A549 (cell line): ENCODE results near the gene FOXB1. TPM values are rescaled to one million over a fixed set of nuclear protein-coding genes. Genes with fewer than 3 reads are reported as not detected.
A peak's percentile ranks its signal among the peaks of the same experiment; 100 is the strongest.

Experiments
- ATAC-seq, 2 experiments: fragments of 200-7000 bp in 1 of 2; fragments of >200 bp in 1 of 2; cut with Nextera tagmentation in 1 of 2; cut with Tn5 transposase in 1 of 2; 3 replicates each; pipeline versions ENCODE4 v1.8.0 to v1.9.1; 2018 to 2020; ENCODE audit warnings: mild to moderate bottlenecking in 1 of 2, moderate library complexity in 1 of 2
- CTCF ChIA-PET: fragments of 300-600 bp; sonication (Branson Sonifier 250); formaldehyde crosslinking; extraction: SDS; loops from one replicate; lab custom pipeline; 2021; ENCODE audit warnings: antibody characterized with exemption, inconsistent platforms; lab: Yijun Ruan, JAX
- POLR2A ChIA-PET: fragments of 350-600 bp; formaldehyde crosslinking; extraction: SDS; loops from one replicate; lab custom pipeline; 2021; ENCODE audit warnings: antibody characterized with exemption, inconsistent platforms; lab: Yijun Ruan, JAX
- DNase-seq, 2 experiments: peaks; one replicate each; pipeline versions ENCODE4 v3.0.0 to v3.0.0-alpha.2; 2011 to 2016; ENCODE audit warnings: low read depth in 1 of 2, low spot score in 1 of 2
- FAIRE-seq: peaks from 2 replicates; lab custom pipeline; 2011; peaks lifted over from hg19 to GRCh38; lab: Jason Lieb, UNC
- H3K27ac ChIP-seq, 2 experiments: fragments of >200 bp; sonication (Bioruptor Twin); formaldehyde crosslinking; 3 replicates each; pipeline ENCODE4 v1.5.1; 2016 to 2017
- H3K4me1 ChIP-seq: fragments of >200 bp; sonication (Bioruptor Twin); formaldehyde crosslinking; 3 replicates; pipeline ENCODE4 v1.6.1; 2016
- H3K4me2 ChIP-seq: fragments of >200 bp; sonication (Bioruptor Twin); formaldehyde crosslinking; 3 replicates; pipeline ENCODE4 v1.6.1; 2016
- H3K4me3 ChIP-seq: fragments of >200 bp; sonication (Bioruptor Twin); formaldehyde crosslinking; 3 replicates; pipeline ENCODE4 v1.5.1; 2016
- H3K9me3 ChIP-seq: fragments of >200 bp; sonication (Bioruptor Twin); formaldehyde crosslinking; 3 replicates; pipeline ENCODE4 v1.6.1; 2016
- CBX8 ChIP-seq: fragments of 200-600 bp; sonication (generic); IDR thresholded peaks from 2 replicates; pipeline ENCODE4 v1.6.1; 2016
- CEBPB ChIP-seq, 2 experiments: fragments of >200 bp in 1 of 2; sonication (Bioruptor Twin) in 1 of 2; formaldehyde crosslinking in 1 of 2; IDR thresholded peaks; 2 replicates each; pipeline ENCODE4 v1.6.1; 2012 to 2016
- CHD2 ChIP-seq: fragments of 150-350 bp; IDR thresholded peaks from 2 replicates; pipeline ENCODE4 v1.6.1; 2014; ENCODE audit warnings: low read length; ENCODE audit not compliant: partially characterized antibody
- ESRRA ChIP-seq: fragments of 150-350 bp; IDR thresholded peaks from 2 replicates; pipeline ENCODE4 v1.6.1; 2014; ENCODE audit warnings: mild to moderate bottlenecking, low read length, borderline replicate concordance
- FOSB ChIP-seq: fragments of 250-450 bp; sonication (Bioruptor Pico); IDR thresholded peaks from 2 replicates; pipeline ENCODE4 v1.5.0; 2020; ENCODE audit warnings: mild to moderate bottlenecking, moderate library complexity
- FOSL2 ChIP-seq, 2 experiments: fragments of 450-650 bp in 1 of 2; fragments of >200 bp in 1 of 2; sonication (Bioruptor Twin) in 1 of 2; formaldehyde crosslinking; IDR thresholded peaks; 2 replicates each; pipeline versions ENCODE4 v1.5.0 to v1.6.1; 2016 to 2020; ENCODE audit warnings: mild to moderate bottlenecking in 1 of 2, moderate library complexity in 1 of 2
- FOXS1 ChIP-seq: fragments of 250-450 bp; sonication (Bioruptor Pico); IDR thresholded peaks from 2 replicates; pipeline ENCODE4 v1.5.0; 2020; ENCODE audit warnings: mild to moderate bottlenecking, moderate library complexity
- GATA3 ChIP-seq: IDR thresholded peaks from 2 replicates; pipeline ENCODE4 v1.6.1; 2012; ENCODE audit warnings: borderline replicate concordance
- HEYL ChIP-seq: fragments of 250-450 bp; sonication (Bioruptor Pico); IDR thresholded peaks from 2 replicates; pipeline ENCODE4 v1.8.0; 2021; ENCODE audit warnings: mild to moderate bottlenecking, moderate library complexity
- HOXB13 ChIP-seq: fragments of 250-450 bp; sonication (Bioruptor Pico); IDR thresholded peaks from 2 replicates; pipeline ENCODE4 v1.5.0; 2020; ENCODE audit warnings: low read depth, mild to moderate bottlenecking, moderate library complexity
- KDM1A ChIP-seq: fragments of 200-600 bp; sonication (generic); IDR thresholded peaks from 2 replicates; pipeline ENCODE4 v1.6.1; 2016; ENCODE audit warnings: low read depth, mild to moderate bottlenecking
- MAFK ChIP-seq: fragments of 450-650 bp; IDR thresholded peaks from 2 replicates; pipeline ENCODE4 v1.6.1; 2014; ENCODE audit not compliant: partially characterized antibody
- MAZ ChIP-seq: fragments of 150-350 bp; IDR thresholded peaks from 2 replicates; pipeline ENCODE4 v1.6.1; 2014; ENCODE audit warnings: antibody characterized with exemption, low read depth, low read length, borderline replicate concordance
- POLR2A ChIP-seq: IDR thresholded peaks from 2 replicates; pipeline ENCODE4 v1.6.1; 2012; ENCODE audit warnings: mild to moderate bottlenecking, low read length
- RAD21 ChIP-seq, 2 experiments: fragments of >200 bp in 1 of 2; sonication (Bioruptor Twin) in 1 of 2; formaldehyde crosslinking in 1 of 2; IDR thresholded peaks in 1 of 2; conservative IDR thresholded peaks in 1 of 2; 2 replicates in 1 of 2; 3 replicates in 1 of 2; pipeline ENCODE4 v1.6.1; 2012 to 2018; ENCODE audit warnings: inconsistent platforms in 1 of 2
- RCOR1 ChIP-seq: fragments of 150-350 bp; IDR thresholded peaks from 2 replicates; pipeline ENCODE4 v1.6.1; 2014; ENCODE audit warnings: antibody characterized with exemption, low read length, low read depth
- RFX5 ChIP-seq: fragments of 450-650 bp; IDR thresholded peaks from 2 replicates; pipeline ENCODE4 v1.7.1; 2014; ENCODE audit warnings: antibody characterized with exemption, mild to moderate bottlenecking, moderate library complexity
- RNF2 ChIP-seq: fragments of 200-600 bp; sonication (generic); IDR thresholded peaks from 2 replicates; pipeline ENCODE4 v1.6.1; 2016; ENCODE audit warnings: low read depth, mild to moderate bottlenecking, antibody characterized with exemption, moderate library complexity, borderline replicate concordance
- TFCP2L1 ChIP-seq: fragments of 250-450 bp; sonication (Bioruptor Pico); IDR thresholded peaks from 2 replicates; pipeline ENCODE4 v1.5.0; 2021; ENCODE audit warnings: mild to moderate bottlenecking
- TP53 ChIP-seq: fragments of 250-450 bp; sonication (Bioruptor Pico); IDR thresholded peaks from 2 replicates; pipeline ENCODE4 v1.5.0; 2021; ENCODE audit warnings: mild to moderate bottlenecking, moderate library complexity
- ZFP36 ChIP-seq: fragments of 450-650 bp; IDR thresholded peaks from 2 replicates; pipeline ENCODE4 v1.6.1; 2014; ENCODE audit warnings: borderline replicate concordance; ENCODE audit not compliant: partially characterized antibody
- ZNF302 ChIP-seq: fragments of 250-450 bp; sonication (Bioruptor Pico); IDR thresholded peaks from 2 replicates; pipeline ENCODE4 v1.9.0; 2021; ENCODE audit warnings: inconsistent platforms, mild to moderate bottlenecking, moderate library complexity
- WGBS: methylation state at CpG from one replicate; pipeline ENCODE4 v1.1.6; 2017; ENCODE audit errors: missing lambda C conversion rate; 5-methylcytosine and 5-hydroxymethylcytosine counted together
- polyA plus RNA-seq, 4 experiments: library from polyadenylated mRNA; depleted of rRNA in 3 of 4; stranded (reverse); fragments of >200 nt; fragmentation: RNase III in 1 of 4; extraction: RNeasy Plus Mini Kit Qiagen cat#74134 plus additional on column Dnase treatment in 1 of 4; gene quantifications; 2 replicates in 3 of 4; 3 replicates in 1 of 4; pipeline ENCODE4 v1.2.3, GENCODE V29; 2011 to 2017
- TF ChIP-seq, protein P1 (sequence below): fragments of 200-600 bp; sonication (generic); IDR thresholded peaks from 2 replicates; pipeline ENCODE4 v1.6.1; 2016; ENCODE audit warnings: antibody characterized with exemption, mild to moderate bottlenecking, moderate library complexity
- TF ChIP-seq, protein P2 (sequence below): fragments of 250-450 bp; sonication (Bioruptor Pico); IDR thresholded peaks from 2 replicates; pipeline ENCODE4 v1.5.0; 2020; ENCODE audit warnings: low read depth, mild to moderate bottlenecking, moderate library complexity
- TF ChIP-seq, protein P3 (sequence below): IDR thresholded peaks from 2 replicates; pipeline ENCODE4 v1.6.1; 2012; ENCODE audit warnings: low read depth, borderline replicate concordance

Gene FOXB1
- polyA plus RNA-seq, 2 of the 4 experiments (the other 2 are of a cell fraction), result not detected

DNA sequence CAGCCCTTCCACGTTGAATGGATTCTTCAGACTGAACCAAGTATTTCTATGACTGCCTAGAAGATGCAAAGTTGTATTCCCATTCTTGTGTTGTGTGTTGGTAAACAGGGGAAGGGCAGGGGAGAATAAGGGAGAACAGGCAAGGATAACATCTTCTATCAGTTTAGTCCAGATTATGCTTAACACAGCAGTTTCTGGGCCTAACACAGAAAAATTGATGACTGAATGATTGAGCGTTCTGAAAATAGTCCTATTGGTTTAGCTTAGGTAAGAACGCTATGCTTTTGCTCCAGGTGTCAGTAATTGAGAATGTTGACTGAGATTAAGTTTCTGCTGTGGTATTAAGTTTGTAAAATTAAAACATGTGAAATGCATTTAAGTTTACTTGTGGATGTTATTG is 8.6 kb downstream of the FOXB1 start:
- TF ChIP-seq MAFK (peak; percentile 89), ZFP36 (no peak), TFCP2L1 (CRISPR knock-in tag) (no peak)
- no peaks in the 10 kb centered on the region for H3K9me3 ChIP-seq
- H3K27ac ChIP-seq, result no peak overlapping the region
- DNase-seq, result no peak
- FAIRE-seq, result peak; percentile 23
- 17% methylated on average over 3 of the region's 3 CpGs for WGBS
- ChIA-PET POLR2A (no interaction called here), CTCF (interaction anchor here (0.9 kb wide), 1 partner anchor 23 kb away, joined by 3 read pairs; no protein-coding TSS in a partner anchor)
- H3K4me1 ChIP-seq, result no peaks in the 10 kb centered on the region
- no peak overlapping the region for H3K4me3 ChIP-seq
- no peak for ATAC-seq
- H3K4me2 ChIP-seq, result no peak overlapping the region

DNA sequence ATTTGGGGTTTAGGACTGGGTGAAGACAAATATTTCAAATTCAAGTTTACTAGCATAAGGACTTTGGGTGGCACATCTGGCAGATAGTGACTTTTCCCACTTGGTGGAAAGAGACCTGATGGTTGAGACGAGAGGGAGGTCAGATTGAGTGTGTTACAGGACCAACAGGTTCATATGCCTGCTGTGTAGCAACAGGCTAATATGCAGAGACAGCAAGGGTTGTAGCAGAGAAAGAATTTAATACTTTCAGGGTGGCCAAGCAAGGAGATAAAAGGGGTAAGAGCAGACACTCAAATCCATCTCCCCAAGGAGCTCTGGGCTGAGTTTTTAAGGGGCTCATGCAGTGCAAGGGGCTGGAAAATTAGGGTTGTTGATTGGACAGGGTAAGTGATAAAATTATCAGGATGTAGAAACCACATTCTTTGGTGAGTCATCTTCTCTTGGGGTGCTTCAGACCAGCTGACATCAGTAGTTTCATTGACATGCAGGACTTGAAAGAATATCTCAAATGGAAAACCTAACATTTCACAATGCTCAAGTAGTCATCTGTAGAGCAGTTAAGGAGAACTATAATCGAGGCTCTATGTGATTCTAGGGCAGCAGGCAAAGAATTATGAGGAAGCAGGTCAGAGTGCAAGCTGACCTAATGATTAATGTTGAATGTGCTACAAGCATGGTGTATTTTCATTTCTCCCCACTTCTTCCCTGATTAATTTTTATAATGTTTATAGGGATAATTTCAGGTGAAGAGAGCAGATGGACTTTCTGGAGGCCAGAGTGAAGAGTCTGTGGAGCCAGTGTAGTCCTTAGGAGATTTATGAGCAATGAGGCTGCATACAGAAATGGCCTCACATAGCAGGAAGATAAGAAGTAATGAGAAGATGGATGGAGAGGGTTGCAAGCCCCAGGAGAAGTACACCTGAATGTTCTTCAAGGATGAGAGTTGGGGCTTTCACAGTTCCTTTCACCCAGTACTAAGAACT is 13.7 kb downstream of the FOXB1 start:
- FAIRE-seq (no peak), DNase-seq (no peak), ATAC-seq (no peak)
- no peak overlapping the region for H3K4me3 ChIP-seq
- H3K4me1 ChIP-seq, result no peaks in the 10 kb centered on the region
- H3K4me2 ChIP-seq, result no peak overlapping the region
- ChIA-PET POLR2A (no interaction called here), CTCF (interaction anchor here (0.6 kb wide), 1 partner anchor 286 kb away, joined by 3 read pairs; no protein-coding TSS in a partner anchor)
- H3K27ac ChIP-seq, result no peak overlapping the region
- H3K9me3 ChIP-seq, result peaks cover 4% of the 10 kb centered on the region; the same call in 1 of the 3 replicates
- 1% methylated on average over 2 of the region's 2 CpGs for WGBS
- TF ChIP-seq ZFP36 (no peak), HEYL (CRISPR knock-in tag) (no peak), FOSL2 (IDR thresholded peaks at IDR 0.05) (no peak), FOSL2 (CRISPR knock-in tag; IDR thresholded peaks at IDR 0.05) (peak; percentile 32; the same call in 1 of the 2 replicates), ESRRA (no peak), FOXS1 (no peak), RFX5 (no peak), CHD2 (no peak)

DNA sequence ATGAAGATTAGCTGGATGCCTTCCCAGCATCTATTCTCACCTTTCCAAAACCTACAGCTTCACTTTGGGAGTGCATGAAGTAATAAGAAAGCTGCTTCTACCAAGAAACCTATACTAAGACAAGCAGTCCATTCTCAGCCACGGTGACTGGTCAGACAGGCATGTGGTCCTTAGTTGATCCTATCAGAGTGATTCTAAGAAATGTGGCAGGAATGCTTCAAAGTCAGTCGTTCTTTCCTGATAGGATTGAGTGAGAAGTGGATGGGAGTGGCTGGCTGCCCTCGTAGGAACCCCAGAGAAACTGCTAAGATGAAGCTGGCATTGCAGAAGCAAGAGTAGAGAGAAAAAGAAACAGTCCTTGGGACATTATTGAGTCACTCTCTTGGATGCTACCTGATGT is 16.6 kb downstream of the FOXB1 start:
- no peak for TF ChIP-seq MAZ
- no peak for TF ChIP-seq RAD21 (conservative IDR thresholded peaks at IDR 0.05 in 1 of 2, IDR thresholded peaks at IDR 0.05 in 1 of 2)
- TF ChIP-seq, protein P1, sequence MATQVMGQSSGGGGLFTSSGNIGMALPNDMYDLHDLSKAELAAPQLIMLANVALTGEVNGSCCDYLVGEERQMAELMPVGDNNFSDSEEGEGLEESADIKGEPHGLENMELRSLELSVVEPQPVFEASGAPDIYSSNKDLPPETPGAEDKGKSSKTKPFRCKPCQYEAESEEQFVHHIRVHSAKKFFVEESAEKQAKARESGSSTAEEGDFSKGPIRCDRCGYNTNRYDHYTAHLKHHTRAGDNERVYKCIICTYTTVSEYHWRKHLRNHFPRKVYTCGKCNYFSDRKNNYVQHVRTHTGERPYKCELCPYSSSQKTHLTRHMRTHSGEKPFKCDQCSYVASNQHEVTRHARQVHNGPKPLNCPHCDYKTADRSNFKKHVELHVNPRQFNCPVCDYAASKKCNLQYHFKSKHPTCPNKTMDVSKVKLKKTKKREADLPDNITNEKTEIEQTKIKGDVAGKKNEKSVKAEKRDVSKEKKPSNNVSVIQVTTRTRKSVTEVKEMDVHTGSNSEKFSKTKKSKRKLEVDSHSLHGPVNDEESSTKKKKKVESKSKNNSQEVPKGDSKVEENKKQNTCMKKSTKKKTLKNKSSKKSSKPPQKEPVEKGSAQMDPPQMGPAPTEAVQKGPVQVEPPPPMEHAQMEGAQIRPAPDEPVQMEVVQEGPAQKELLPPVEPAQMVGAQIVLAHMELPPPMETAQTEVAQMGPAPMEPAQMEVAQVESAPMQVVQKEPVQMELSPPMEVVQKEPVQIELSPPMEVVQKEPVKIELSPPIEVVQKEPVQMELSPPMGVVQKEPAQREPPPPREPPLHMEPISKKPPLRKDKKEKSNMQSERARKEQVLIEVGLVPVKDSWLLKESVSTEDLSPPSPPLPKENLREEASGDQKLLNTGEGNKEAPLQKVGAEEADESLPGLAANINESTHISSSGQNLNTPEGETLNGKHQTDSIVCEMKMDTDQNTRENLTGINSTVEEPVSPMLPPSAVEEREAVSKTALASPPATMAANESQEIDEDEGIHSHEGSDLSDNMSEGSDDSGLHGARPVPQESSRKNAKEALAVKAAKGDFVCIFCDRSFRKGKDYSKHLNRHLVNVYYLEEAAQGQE, result no peak
- no peak for TF ChIP-seq TFCP2L1 (CRISPR knock-in tag)
- no peak for TF ChIP-seq FOSL2 (IDR thresholded peaks at IDR 0.05)
- no peak for TF ChIP-seq FOSL2 (CRISPR knock-in tag; IDR thresholded peaks at IDR 0.05)
- TF ChIP-seq, protein P2, sequence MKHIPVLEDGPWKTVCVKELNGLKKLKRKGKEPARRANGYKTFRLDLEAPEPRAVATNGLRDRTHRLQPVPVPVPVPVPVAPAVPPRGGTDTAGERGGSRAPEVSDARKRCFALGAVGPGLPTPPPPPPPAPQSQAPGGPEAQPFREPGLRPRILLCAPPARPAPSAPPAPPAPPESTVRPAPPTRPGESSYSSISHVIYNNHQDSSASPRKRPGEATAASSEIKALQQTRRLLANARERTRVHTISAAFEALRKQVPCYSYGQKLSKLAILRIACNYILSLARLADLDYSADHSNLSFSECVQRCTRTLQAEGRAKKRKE (CRISPR knock-in tag), result no peak
- no peak for TF ChIP-seq FOSB (CRISPR knock-in tag)
- TF ChIP-seq GATA3, result no peak
- no peak for TF ChIP-seq TP53 (CRISPR knock-in tag)
- no peak for TF ChIP-seq ESRRA
- no peak for TF ChIP-seq CEBPB (IDR thresholded peaks at IDR 0.05)
- no peak for TF ChIP-seq CBX8
- TF ChIP-seq, protein P3, sequence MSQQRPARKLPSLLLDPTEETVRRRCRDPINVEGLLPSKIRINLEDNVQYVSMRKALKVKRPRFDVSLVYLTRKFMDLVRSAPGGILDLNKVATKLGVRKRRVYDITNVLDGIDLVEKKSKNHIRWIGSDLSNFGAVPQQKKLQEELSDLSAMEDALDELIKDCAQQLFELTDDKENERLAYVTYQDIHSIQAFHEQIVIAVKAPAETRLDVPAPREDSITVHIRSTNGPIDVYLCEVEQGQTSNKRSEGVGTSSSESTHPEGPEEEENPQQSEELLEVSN, result no peak
- no peak for TF ChIP-seq RCOR1
- TF ChIP-seq HOXB13, result no peak
- TF ChIP-seq RNF2, result no peak
- no peak for TF ChIP-seq ZNF302 (CRISPR knock-in tag)
- no peak for TF ChIP-seq KDM1A
- TF ChIP-seq POLR2A, result no peak
- no peak for FAIRE-seq
- no peak overlapping the region for H3K27ac ChIP-seq
- peaks cover 4% of the 10 kb centered on the region; the same call in 1 of the 3 replicates for H3K9me3 ChIP-seq
- ATAC-seq, result no peak
- no peak overlapping the region for H3K4me3 ChIP-seq
- ChIA-PET POLR2A (no interaction called here), CTCF (interaction anchor here (0.7 to 1.5 kb wide), 3 partner anchors 16 to 506 kb away, joined by 3 to 6 read pairs (median 3); no protein-coding TSS in a partner anchor)
- no peak overlapping the region for H3K4me2 ChIP-seq
- WGBS, result 0% methylated on average over 3 of the region's 3 CpGs
- H3K4me1 ChIP-seq, result no peaks in the 10 kb centered on the region
- no peak for DNase-seq
